SK-N-MC (cell line): Measurements from ENCODE around the gene AMN.

Source experiments
- EZH2 ChIP-seq: fragments of 200-600 bp; sonication (generic); IDR thresholded peaks from one replicate; pipeline ENCODE4 v1.6.1; 2017; ENCODE audit warnings: antibody characterized with exemption
- POLR2AphosphoS5 ChIP-seq: IDR thresholded peaks from 2 replicates; pipeline ENCODE4 v1.6.1; 2012; ENCODE audit warnings: mild to moderate bottlenecking, low read depth, low read length, borderline replicate concordance

- TF ChIP-seq EZH2 (no peak), POLR2AphosphoS5 (no peak)
Measured at GRCh38 chr14:102883089-102883541, 39.3 kb upstream of the AMN start.
